Body of pancreas (tissue), 4 donors: ENCODE measurements around the gene LBP. TPM values are rescaled to one million over a fixed set of nuclear protein-coding genes. Genes with fewer than 3 reads are reported as not detected.

Source experiments
- ATAC-seq: fragments of 150-250 bp; one replicate; pipeline ENCODE4 v1.9.1; 2016
- DNase-seq, 4 donors: peaks; one replicate each; pipeline ENCODE4 v3.0.0-alpha.2; 2019
- H3K27ac ChIP-seq, 4 donors: fragments of 200-600 bp; sonication (generic); 1 replicate in 3 of 4; 2 replicates in 1 of 4; pipeline versions ENCODE4 v1.5.1 to v1.6.1; 2016 to 2019; ENCODE audit warnings: mild to moderate bottlenecking in 1 of 4, mixed read lengths in 1 of 4, moderate library complexity in 1 of 4
- H3K27me3 ChIP-seq, 2 donors: fragments of 200-600 bp; sonication (generic); one replicate each; pipeline ENCODE4 v1.6.0; 2016; ENCODE audit warnings: mild to moderate bottlenecking in 1 of 2
- H3K36me3 ChIP-seq, 2 donors: fragments of 200-600 bp; sonication (generic); replicated peaks in 1 of 2; 2 replicates each; pipeline ENCODE4 v1.5.1; 2016; ENCODE audit warnings: low read depth in 2 of 2; ENCODE audit not compliant: insufficient read depth in 1 of 2
- H3K4me1 ChIP-seq: fragments of 200-600 bp; sonication (generic); one replicate; pipeline ENCODE4 v1.6.0; 2016
- H3K4me3 ChIP-seq, 2 donors: fragments of 200-600 bp; sonication (generic); 1 replicate in 1 of 2; 2 replicates in 1 of 2; pipeline ENCODE4 v1.5.1; 2016 to 2019
- H3K9me3 ChIP-seq, 3 donors: fragments of 200-600 bp; sonication (generic); 1 replicate in 2 of 3; 2 replicates in 1 of 3; pipeline ENCODE4 v1.5.1; 2016
- POLR2A ChIP-seq, 3 donors: fragments of 450-650 bp; IDR thresholded peaks; one replicate each; pipeline ENCODE4 v1.6.1; 2016; ENCODE audit warnings: antibody characterized with exemption in 3 of 3, mild to moderate bottlenecking in 2 of 3
- WGBS, 2 donors: methylation state at CpG; one replicate each; pipeline ENCODE4 v1.1.5; 2017; 5-methylcytosine and 5-hydroxymethylcytosine counted together
- intact Hi-C: fragments of 100-400 bp; cut with DNase I; formaldehyde crosslinking; loops from one replicate; pipeline ENCODE4 v1.15.1; 2023
- total RNA-seq, 2 donors: library from RNA; depleted of rRNA; stranded (reverse); fragments of >200 nt; gene quantifications; one replicate each; pipeline ENCODE4 v1.1.0, GENCODE V29; 2016
- TF ChIP-seq, protein P1 (sequence below), 7 experiments: fragments of 450-650 bp in 4 of 7; fragments of 200-600 bp in 3 of 7; sonication (generic) in 3 of 7; IDR thresholded peaks; one replicate each; pipeline ENCODE4 v1.5.1; 2016 to 2019; ENCODE audit warnings: antibody characterized with exemption in 7 of 7

The LBP gene
- total RNA-seq, 2 donors from 2014 or later: 0.66 TPM; not detected in 1

GRCh38 chr20:38383147-38383546, 36.9 kb downstream of the LBP start:
- intact Hi-C loops: no loop called here
- Histone ChIP-seq H3K4me1 (no peaks in the 10 kb centered on the region), H3K9me3 (no peaks in the 10 kb centered on the region), H3K27me3 (no peaks in the 10 kb centered on the region), H3K27ac (no peak overlapping the region), H3K4me3 (no peak overlapping the region), H3K36me3 (no peaks in the 10 kb centered on the region)
- ATAC-seq (no peak), DNase-seq (no peak)
- 72% methylated on average over 4 of the region's 4 CpGs for WGBS, 2 donors
- TF ChIP-seq, protein P1, sequence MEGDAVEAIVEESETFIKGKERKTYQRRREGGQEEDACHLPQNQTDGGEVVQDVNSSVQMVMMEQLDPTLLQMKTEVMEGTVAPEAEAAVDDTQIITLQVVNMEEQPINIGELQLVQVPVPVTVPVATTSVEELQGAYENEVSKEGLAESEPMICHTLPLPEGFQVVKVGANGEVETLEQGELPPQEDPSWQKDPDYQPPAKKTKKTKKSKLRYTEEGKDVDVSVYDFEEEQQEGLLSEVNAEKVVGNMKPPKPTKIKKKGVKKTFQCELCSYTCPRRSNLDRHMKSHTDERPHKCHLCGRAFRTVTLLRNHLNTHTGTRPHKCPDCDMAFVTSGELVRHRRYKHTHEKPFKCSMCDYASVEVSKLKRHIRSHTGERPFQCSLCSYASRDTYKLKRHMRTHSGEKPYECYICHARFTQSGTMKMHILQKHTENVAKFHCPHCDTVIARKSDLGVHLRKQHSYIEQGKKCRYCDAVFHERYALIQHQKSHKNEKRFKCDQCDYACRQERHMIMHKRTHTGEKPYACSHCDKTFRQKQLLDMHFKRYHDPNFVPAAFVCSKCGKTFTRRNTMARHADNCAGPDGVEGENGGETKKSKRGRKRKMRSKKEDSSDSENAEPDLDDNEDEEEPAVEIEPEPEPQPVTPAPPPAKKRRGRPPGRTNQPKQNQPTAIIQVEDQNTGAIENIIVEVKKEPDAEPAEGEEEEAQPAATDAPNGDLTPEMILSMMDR (IDR thresholded peaks at IDR 0.05): no peak
- TF ChIP-seq POLR2A (IDR thresholded peaks at IDR 0.05): no peak

DNA sequence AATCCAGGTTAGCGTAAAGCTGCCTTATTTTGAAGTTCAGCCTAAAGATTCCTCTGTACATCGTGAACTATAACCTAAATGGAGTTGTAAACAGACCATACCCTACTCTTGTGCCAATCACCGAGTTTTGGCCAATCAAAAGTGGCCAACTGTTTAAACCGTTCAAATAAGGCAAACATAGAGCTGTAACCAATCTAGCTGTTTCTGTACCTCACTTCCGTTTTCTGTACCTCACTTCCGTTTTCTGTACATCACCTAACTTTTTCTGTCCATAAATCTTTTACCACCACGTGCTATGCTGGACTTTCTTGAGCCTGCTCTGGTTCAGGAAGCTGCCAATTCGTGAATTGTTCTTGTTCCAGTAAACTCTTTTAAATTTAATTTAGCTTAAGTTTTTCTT, 39.7 kb downstream of the LBP start:
- no peak overlapping the region for H3K4me3 ChIP-seq
- no peaks in the 10 kb centered on the region for H3K36me3 ChIP-seq
- TF ChIP-seq, protein P1 (IDR thresholded peaks at IDR 0.05): no peak
- TF ChIP-seq POLR2A (IDR thresholded peaks at IDR 0.05): no peak
- H3K27ac ChIP-seq: no peak overlapping the region
- H3K27me3 ChIP-seq: no peaks in the 10 kb centered on the region
- H3K4me1 ChIP-seq: no peaks in the 10 kb centered on the region
- DNase-seq (no peak), ATAC-seq (no peak)
- intact Hi-C loops: no loop called here
- WGBS, 2 donors: 61 to 71% methylated on average over 8 of the region's 8 CpGs
- no peaks in the 10 kb centered on the region for H3K9me3 ChIP-seq

DNA sequence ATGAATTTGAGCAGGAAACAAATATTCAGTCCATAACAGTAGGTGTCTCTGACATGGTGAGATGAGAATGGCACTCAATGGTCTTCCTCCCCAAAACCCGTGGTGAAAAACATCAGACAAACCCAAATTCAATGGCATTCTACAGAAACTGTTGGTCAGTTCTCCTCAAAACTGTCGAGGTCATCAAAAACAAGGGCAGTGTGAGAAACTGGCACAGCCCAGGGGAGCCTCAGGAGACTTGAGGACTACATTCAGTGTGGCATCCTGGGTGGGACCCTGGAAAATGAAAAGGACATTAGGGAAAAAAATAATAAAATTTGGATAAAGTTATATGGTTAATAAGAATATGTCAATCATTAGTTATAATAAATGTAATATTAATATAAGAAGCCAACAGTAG, 40.6 kb downstream of the LBP start:
- Histone ChIP-seq H3K4me1 (no peaks in the 10 kb centered on the region), H3K27me3 (no peaks in the 10 kb centered on the region), H3K4me3 (no peak overlapping the region), H3K27ac (no peak overlapping the region), H3K36me3 (no peaks in the 10 kb centered on the region), H3K9me3 (no peaks in the 10 kb centered on the region)
- intact Hi-C loops: no loop called here
- WGBS, 2 donors: 41 to 51% methylated on average over 2 of the region's 2 CpGs
- ATAC-seq (no peak), DNase-seq (no peak)
- no peak for TF ChIP-seq POLR2A (IDR thresholded peaks at IDR 0.05)
- TF ChIP-seq, protein P1 (IDR thresholded peaks at IDR 0.05): no peak

GRCh38 chr20:38387953-38388352, 41.7 kb downstream of the LBP start:
- ATAC-seq: no peak

GRCh38 chr20:38392356-38392755, 46.1 kb downstream of the LBP start:
- no peaks in the 10 kb centered on the region for H3K27me3 ChIP-seq
- intact Hi-C loops: no loop called here
- H3K4me3 ChIP-seq: no peak overlapping the region
- DNase-seq (no peak), ATAC-seq (no peak)
- WGBS, 2 donors: 57 to 64% methylated on average over 3 of the region's 3 CpGs
- TF ChIP-seq POLR2A (IDR thresholded peaks at IDR 0.05): no peak
- TF ChIP-seq, protein P1 (IDR thresholded peaks at IDR 0.05): no peak
- no peaks in the 10 kb centered on the region for H3K9me3 ChIP-seq
- H3K27ac ChIP-seq: no peak overlapping the region
- H3K36me3 ChIP-seq: no peaks in the 10 kb centered on the region
- H3K4me1 ChIP-seq: peaks cover 5% of the 10 kb centered on the region

More at GRCh38 chr20:38387953-38388352, 41.7 kb downstream of the LBP start:
- WGBS, 2 donors: 56 to 62% methylated on average over 4 of the region's 4 CpGs
- TF ChIP-seq POLR2A (IDR thresholded peaks at IDR 0.05): no peak
- TF ChIP-seq, protein P1 (IDR thresholded peaks at IDR 0.05): no peak
- Histone ChIP-seq H3K4me1 (no peaks in the 10 kb centered on the region), H3K36me3 (no peaks in the 10 kb centered on the region), H3K9me3 (no peaks in the 10 kb centered on the region), H3K27ac (no peak overlapping the region), H3K4me3 (no peak overlapping the region), H3K27me3 (no peaks in the 10 kb centered on the region)
- no peak for DNase-seq
- intact Hi-C loops: no loop called here
